ENCODE data around the gene ACAA1. TPM values are rescaled to one million over a fixed set of nuclear protein-coding genes. Genes with fewer than 3 reads are reported as not detected.

Gene ACAA1, protein sequence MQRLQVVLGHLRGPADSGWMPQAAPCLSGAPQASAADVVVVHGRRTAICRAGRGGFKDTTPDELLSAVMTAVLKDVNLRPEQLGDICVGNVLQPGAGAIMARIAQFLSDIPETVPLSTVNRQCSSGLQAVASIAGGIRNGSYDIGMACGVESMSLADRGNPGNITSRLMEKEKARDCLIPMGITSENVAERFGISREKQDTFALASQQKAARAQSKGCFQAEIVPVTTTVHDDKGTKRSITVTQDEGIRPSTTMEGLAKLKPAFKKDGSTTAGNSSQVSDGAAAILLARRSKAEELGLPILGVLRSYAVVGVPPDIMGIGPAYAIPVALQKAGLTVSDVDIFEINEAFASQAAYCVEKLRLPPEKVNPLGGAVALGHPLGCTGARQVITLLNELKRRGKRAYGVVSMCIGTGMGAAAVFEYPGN
- 60.3 and 62.0 TPM in 2 replicates for total RNA-seq
- long read RNA-seq, transcript ACAA1-202 (12 exons, 1,785 nt): major isoform, 123 of 150 reads
- long read RNA-seq, partial matches to known transcripts: 3 of 150 reads
- long read RNA-seq, other reads (novel, unspliced or antisense): 22 of 150 reads

- peak within 1 kb of the TSS; percentile 96 for H3K27ac Mint-ChIP-seq (ENCODE audit: unreplicated experiment)
- TF ChIP-seq CTCF (IDR thresholded peaks at IDR 0.05): peak; percentile 6
- peaks cover 15% of the 10 kb centered on the region for H3K36me3 Mint-ChIP-seq (ENCODE audit: unreplicated experiment)
- peak; percentile 99 for DNase-seq (ENCODE audit: extremely low spot score, unreplicated experiment)
- peaks cover 5% of the 10 kb centered on the region for H3K27me3 Mint-ChIP-seq (ENCODE audit: unreplicated experiment)
- H3K4me1 Mint-ChIP-seq (ENCODE audit: unreplicated experiment): peaks cover 28% of the 10 kb centered on the region
- peak within 1 kb of the TSS; percentile 86 for H3K4me3 Mint-ChIP-seq (ENCODE audit: unreplicated experiment)
- H3K9me3 Mint-ChIP-seq (ENCODE audit: unreplicated experiment): no peaks in the 10 kb centered on the region
These were observed at the start of gene ACAA1 for GRCh38 chr3:38136777-38137614. Gene ACAA1 (minus strand): TSS chr3:38137127. CDS start chr3:38137035, 92 bp downstream.

DNA sequence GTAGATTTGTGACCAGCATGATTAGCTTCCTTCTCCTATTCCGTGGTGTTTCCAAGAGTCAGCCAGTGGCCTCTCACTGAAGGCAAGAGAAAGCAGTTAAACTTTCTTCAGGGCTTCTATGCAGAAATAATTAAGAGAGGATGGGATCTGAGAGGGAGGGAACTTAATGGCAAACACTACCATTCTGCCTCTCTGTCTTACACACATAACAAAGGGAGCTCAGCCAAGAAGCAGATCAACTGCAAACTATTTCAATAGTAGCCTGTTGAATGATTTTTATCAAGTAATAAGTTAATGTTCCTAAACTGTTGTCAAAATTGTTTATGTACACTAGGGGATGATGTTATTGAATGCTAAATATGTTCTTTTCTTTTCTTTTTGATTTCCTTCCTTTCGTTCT is 40.3 kb upstream of the ACAA1 start:
- Mint-ChIP-seq H3K4me1 (ENCODE audit: unreplicated experiment) (peaks cover 37% of the 10 kb centered on the region), H3K4me3 (ENCODE audit: unreplicated experiment) (no peak overlapping the region), H3K27me3 (ENCODE audit: unreplicated experiment) (no peaks in the 10 kb centered on the region), H3K9me3 (ENCODE audit: unreplicated experiment) (no peaks in the 10 kb centered on the region), H3K36me3 (ENCODE audit: unreplicated experiment) (peaks cover 5% of the 10 kb centered on the region), H3K27ac (ENCODE audit: unreplicated experiment) (peak overlapping the region; percentile 58)
- no peak for DNase-seq (ENCODE audit: extremely low spot score, unreplicated experiment)
- TF ChIP-seq CTCF (IDR thresholded peaks at IDR 0.05): no peak

GRCh38 chr3:38173834-38174418 is 37.0 kb upstream of the ACAA1 start:
- no peak overlapping the region for H3K4me3 Mint-ChIP-seq (ENCODE audit: unreplicated experiment)
- peak overlapping the region; percentile 80 for H3K27ac Mint-ChIP-seq (ENCODE audit: unreplicated experiment)
- no peak for TF ChIP-seq CTCF (IDR thresholded peaks at IDR 0.05)
- no peak for DNase-seq (ENCODE audit: extremely low spot score, unreplicated experiment)
- H3K9me3 Mint-ChIP-seq (ENCODE audit: unreplicated experiment): no peaks in the 10 kb centered on the region
- peaks cover 60% of the 10 kb centered on the region for H3K4me1 Mint-ChIP-seq (ENCODE audit: unreplicated experiment)
- no peaks in the 10 kb centered on the region for H3K27me3 Mint-ChIP-seq (ENCODE audit: unreplicated experiment)
- no peaks in the 10 kb centered on the region for H3K36me3 Mint-ChIP-seq (ENCODE audit: unreplicated experiment)

DNA sequence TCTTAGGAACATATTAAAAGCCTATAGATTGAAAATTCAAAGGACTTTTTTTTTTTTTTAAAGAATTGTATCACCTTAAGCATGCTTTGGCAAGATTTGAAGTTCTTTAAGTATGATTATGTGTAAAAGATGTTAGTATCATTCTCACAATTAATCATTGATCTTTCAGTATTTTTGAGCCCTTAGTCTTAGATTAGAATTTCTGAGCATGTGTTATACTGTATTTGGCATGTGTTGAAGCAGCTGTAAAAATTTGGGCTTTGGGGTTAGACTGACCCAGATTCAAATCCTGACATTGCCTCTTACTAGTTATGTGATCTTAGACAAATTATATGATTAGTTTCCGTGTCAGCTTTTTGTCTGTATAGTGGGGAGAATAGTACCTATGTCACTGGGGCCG is 34.7 kb upstream of the ACAA1 start:
- H3K27me3 Mint-ChIP-seq (ENCODE audit: unreplicated experiment): no peaks in the 10 kb centered on the region
- no peaks in the 10 kb centered on the region for H3K9me3 Mint-ChIP-seq (ENCODE audit: unreplicated experiment)
- no peak overlapping the region for H3K4me3 Mint-ChIP-seq (ENCODE audit: unreplicated experiment)
- no peak for TF ChIP-seq CTCF (IDR thresholded peaks at IDR 0.05)
- no peaks in the 10 kb centered on the region for H3K36me3 Mint-ChIP-seq (ENCODE audit: unreplicated experiment)
- H3K27ac Mint-ChIP-seq (ENCODE audit: unreplicated experiment): peak overlapping the region; percentile 99
- no peak for DNase-seq (ENCODE audit: extremely low spot score, unreplicated experiment)
- peaks cover 76% of the 10 kb centered on the region for H3K4me1 Mint-ChIP-seq (ENCODE audit: unreplicated experiment)

All from osteocyte (in vitro differentiated cells).